ENCODE results near the gene ST13.
A peak's percentile ranks its signal among the peaks of the same experiment; 100 is the strongest.

Gene ST13

DNA sequence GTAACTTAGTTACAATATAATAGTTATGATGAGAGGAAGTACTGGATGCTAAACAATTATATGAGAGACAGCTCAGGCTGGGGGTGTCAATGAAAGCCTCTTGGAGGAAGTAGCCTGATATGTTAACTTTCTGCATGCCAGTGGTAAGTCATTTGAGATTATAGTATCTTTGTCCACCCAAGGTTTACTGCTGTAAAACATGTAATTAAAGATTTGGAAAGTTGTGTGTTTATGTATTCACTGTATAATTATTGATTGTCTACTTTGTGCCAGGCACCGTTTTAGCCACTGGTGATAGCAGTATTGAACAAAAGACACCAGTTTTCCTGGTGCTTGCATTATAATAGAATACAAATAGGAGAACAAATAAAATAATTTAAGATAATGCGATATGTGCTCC is 6.1 kb upstream of the ST13 start:
- TF ChIP-seq ZBTB7A (IDR thresholded peaks at IDR 0.05; ENCODE audit: low read depth) (no peak), TCF12 (IDR thresholded peaks at IDR 0.05; ENCODE audit: low read depth) (no peak), FOXM1 (IDR thresholded peaks at IDR 0.05; ENCODE audit: borderline replicate concordance, low read depth) (no peak)
- TF ChIP-seq, protein P1, sequence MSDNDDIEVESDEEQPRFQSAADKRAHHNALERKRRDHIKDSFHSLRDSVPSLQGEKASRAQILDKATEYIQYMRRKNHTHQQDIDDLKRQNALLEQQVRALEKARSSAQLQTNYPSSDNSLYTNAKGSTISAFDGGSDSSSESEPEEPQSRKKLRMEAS (IDR thresholded peaks at IDR 0.05), result no peak
- TF ChIP-seq, protein P2, sequence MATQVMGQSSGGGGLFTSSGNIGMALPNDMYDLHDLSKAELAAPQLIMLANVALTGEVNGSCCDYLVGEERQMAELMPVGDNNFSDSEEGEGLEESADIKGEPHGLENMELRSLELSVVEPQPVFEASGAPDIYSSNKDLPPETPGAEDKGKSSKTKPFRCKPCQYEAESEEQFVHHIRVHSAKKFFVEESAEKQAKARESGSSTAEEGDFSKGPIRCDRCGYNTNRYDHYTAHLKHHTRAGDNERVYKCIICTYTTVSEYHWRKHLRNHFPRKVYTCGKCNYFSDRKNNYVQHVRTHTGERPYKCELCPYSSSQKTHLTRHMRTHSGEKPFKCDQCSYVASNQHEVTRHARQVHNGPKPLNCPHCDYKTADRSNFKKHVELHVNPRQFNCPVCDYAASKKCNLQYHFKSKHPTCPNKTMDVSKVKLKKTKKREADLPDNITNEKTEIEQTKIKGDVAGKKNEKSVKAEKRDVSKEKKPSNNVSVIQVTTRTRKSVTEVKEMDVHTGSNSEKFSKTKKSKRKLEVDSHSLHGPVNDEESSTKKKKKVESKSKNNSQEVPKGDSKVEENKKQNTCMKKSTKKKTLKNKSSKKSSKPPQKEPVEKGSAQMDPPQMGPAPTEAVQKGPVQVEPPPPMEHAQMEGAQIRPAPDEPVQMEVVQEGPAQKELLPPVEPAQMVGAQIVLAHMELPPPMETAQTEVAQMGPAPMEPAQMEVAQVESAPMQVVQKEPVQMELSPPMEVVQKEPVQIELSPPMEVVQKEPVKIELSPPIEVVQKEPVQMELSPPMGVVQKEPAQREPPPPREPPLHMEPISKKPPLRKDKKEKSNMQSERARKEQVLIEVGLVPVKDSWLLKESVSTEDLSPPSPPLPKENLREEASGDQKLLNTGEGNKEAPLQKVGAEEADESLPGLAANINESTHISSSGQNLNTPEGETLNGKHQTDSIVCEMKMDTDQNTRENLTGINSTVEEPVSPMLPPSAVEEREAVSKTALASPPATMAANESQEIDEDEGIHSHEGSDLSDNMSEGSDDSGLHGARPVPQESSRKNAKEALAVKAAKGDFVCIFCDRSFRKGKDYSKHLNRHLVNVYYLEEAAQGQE (IDR thresholded peaks at IDR 0.05; ENCODE audit: low read depth), result no peak

- TF ChIP-seq CREB1 (IDR thresholded peaks at IDR 0.05; ENCODE audit: low read depth), result no peak
- no peak for TF ChIP-seq CEBPB (IDR thresholded peaks at IDR 0.05)
- TF ChIP-seq FOXM1 (IDR thresholded peaks at IDR 0.05; ENCODE audit: borderline replicate concordance, low read depth), result no peak
- no peak for TF ChIP-seq NFIC (IDR thresholded peaks at IDR 0.05)
- TF ChIP-seq, protein P1 (IDR thresholded peaks at IDR 0.05), result no peak
- no peak for TF ChIP-seq RAD21 (IDR thresholded peaks at IDR 0.05; ENCODE audit: low read depth)
- TF ChIP-seq EGR1 (IDR thresholded peaks at IDR 0.05), result no peak
- no peak for TF ChIP-seq YY1 (IDR thresholded peaks at IDR 0.05; ENCODE audit: low read depth)
- TF ChIP-seq TEAD4 (IDR thresholded peaks at IDR 0.05), result no peak
- TF ChIP-seq, protein P2 (IDR thresholded peaks at IDR 0.05; ENCODE audit: low read depth), result no peak
- TF ChIP-seq TAF1 (IDR thresholded peaks at IDR 0.05; ENCODE audit: low read depth), result no peak
- no peak for TF ChIP-seq ZBTB7A (IDR thresholded peaks at IDR 0.05; ENCODE audit: low read depth)
- TF ChIP-seq EP300 (IDR thresholded peaks at IDR 0.05; ENCODE audit: borderline replicate concordance), result no peak
- TF ChIP-seq TCF12 (IDR thresholded peaks at IDR 0.05; ENCODE audit: low read depth), result no peak
Observed at GRCh38 chr22:40862013-40862412, 5.6 kb upstream of the ST13 start, which contains the start of gene DNAJB7. Gene DNAJB7, minus strand, starts transcription at chr22:40862113. Its CDS starts 119 bp downstream, at chr22:40861994.

- no peak for TF ChIP-seq CEBPB (IDR thresholded peaks at IDR 0.05)
- no peak for TF ChIP-seq EGR1 (IDR thresholded peaks at IDR 0.05)
- no peak for TF ChIP-seq CREB1 (IDR thresholded peaks at IDR 0.05; ENCODE audit: low read depth)
- no peak for TF ChIP-seq YY1 (IDR thresholded peaks at IDR 0.05; ENCODE audit: low read depth)
Observed at GRCh38 chr22:40857309-40857855, 943 bp upstream of the ST13 start.

- TF ChIP-seq ZBTB7A (IDR thresholded peaks at IDR 0.05; ENCODE audit: low read depth), result peak; percentile 76
- TF ChIP-seq CEBPB (IDR thresholded peaks at IDR 0.05), result no peak
- no peak for TF ChIP-seq TEAD4 (IDR thresholded peaks at IDR 0.05)
- TF ChIP-seq, protein P2 (IDR thresholded peaks at IDR 0.05; ENCODE audit: low read depth), result no peak
- TF ChIP-seq CREB1 (IDR thresholded peaks at IDR 0.05; ENCODE audit: low read depth), result no peak
- TF ChIP-seq EGR1 (IDR thresholded peaks at IDR 0.05), result no peak
Observed at GRCh38 chr22:40855979-40856512, 393 bp downstream of the ST13 start.

GRCh38 chr22:40855071-40855978 is 1.1 kb downstream of the ST13 start:
- no peak for TF ChIP-seq EGR1 (IDR thresholded peaks at IDR 0.05)

Measured in Ishikawa (cell line).